Measurements from ENCODE around the gene GOLGA3. TPM values are rescaled to one million over a fixed set of nuclear protein-coding genes. Genes with fewer than 3 reads are reported as not detected.

GOLGA3 gene
- total and polyA plus RNA-seq, 2 experiments from 2014 or later = 10.3 to 57.8 TPM

GRCh38 chr12:132803125-132803524, 25.5 kb downstream of the GOLGA3 start:
- peaks cover 6% of the 10 kb centered on the region for H3K27me3 Mint-ChIP-seq (ENCODE audit: insufficient read depth, low read depth, poor library complexity)
- Histone ChIP-seq H3K27me3 (ENCODE audit: insufficient read depth) (no peaks in the 10 kb centered on the region), H3K36me3 (ENCODE audit: insufficient read depth) (peaks cover 14% of the 10 kb centered on the region; the same call in 1 of the 2 replicates), H3K27ac (ENCODE audit: low read depth) (no peak overlapping the region), H2AFZ (no peak overlapping the region), H3K4me2 (no peak overlapping the region), H3K9me2 (ENCODE audit: insufficient read depth) (no peaks in the 10 kb centered on the region), H4K20me1 (replicated peaks; ENCODE audit: insufficient read depth) (peaks cover 8% of the 10 kb centered on the region), H3K4me1 (ENCODE audit: insufficient read depth) (no peaks in the 10 kb centered on the region), H3K79me2 (replicated peaks; ENCODE audit: insufficient read depth) (peaks cover 8% of the 10 kb centered on the region; the same call in 1 of the 2 replicates), H3K4me3 (no peak overlapping the region), H3F3A (replicated peaks; ENCODE audit: low read depth) (peaks cover 5% of the 10 kb centered on the region; the same call in 1 of the 2 replicates)
- H3K36me3 Mint-ChIP-seq (ENCODE audit: low read depth) = peaks cover 69% of the 10 kb centered on the region
- H3K9me3 Mint-ChIP-seq = no peaks in the 10 kb centered on the region
- no peak for ATAC-seq
- no peak for TF ChIP-seq CTCF (conservative IDR thresholded peaks at IDR 0.05; ENCODE audit: low read depth in 2 of 2)
- no peak for TF ChIP-seq JUNB (IDR thresholded peaks at IDR 0.05; ENCODE audit: unreplicated experiment)
- no peak for TF ChIP-seq CREB1 (CRISPR knock-in tag; IDR thresholded peaks at IDR 0.05; ENCODE audit: low read depth)
- no peak for DNase-seq (ENCODE audit: low spot score)
- H3K4me1 Mint-ChIP-seq = no peaks in the 10 kb centered on the region
- no peak overlapping the region for H3K27ac Mint-ChIP-seq
- H3K4me3 Mint-ChIP-seq = no peak overlapping the region

GRCh38 chr12:132801741-132802140, 26.9 kb downstream of the GOLGA3 start:
- H3K4me1 Mint-ChIP-seq = no peaks in the 10 kb centered on the region
- Histone ChIP-seq H4K20me1 (replicated peaks; ENCODE audit: insufficient read depth) (peaks cover 4% of the 10 kb centered on the region), H3K79me2 (replicated peaks; ENCODE audit: insufficient read depth) (peaks cover 8% of the 10 kb centered on the region; the same call in 1 of the 2 replicates), H3K4me2 (no peak overlapping the region), H3K27ac (ENCODE audit: low read depth) (no peak overlapping the region), H3K36me3 (ENCODE audit: insufficient read depth) (peaks cover 14% of the 10 kb centered on the region; the same call in 1 of the 2 replicates), H3K9me2 (ENCODE audit: insufficient read depth) (no peaks in the 10 kb centered on the region), H3K4me1 (ENCODE audit: insufficient read depth) (no peaks in the 10 kb centered on the region), H3F3A (replicated peaks; ENCODE audit: low read depth) (no peaks in the 10 kb centered on the region), H3K4me3 (no peak overlapping the region), H3K27me3 (ENCODE audit: insufficient read depth) (no peaks in the 10 kb centered on the region), H2AFZ (no peak overlapping the region)
- ATAC-seq (no peak), DNase-seq (ENCODE audit: low spot score) (no peak)
- no peak overlapping the region for H3K4me3 Mint-ChIP-seq
- TF ChIP-seq EZH2phosphoT487 (IDR thresholded peaks at IDR 0.05; ENCODE audit: unreplicated experiment) (no peak), REST (IDR thresholded peaks at IDR 0.05; ENCODE audit: unreplicated experiment) (no peak), ZNF114 (CRISPR knock-in tag; IDR thresholded peaks at IDR 0.05) (no peak), JUNB (IDR thresholded peaks at IDR 0.05; ENCODE audit: unreplicated experiment) (no peak)
- peaks cover 69% of the 10 kb centered on the region for H3K36me3 Mint-ChIP-seq (ENCODE audit: low read depth)
- H3K27me3 Mint-ChIP-seq (ENCODE audit: insufficient read depth, low read depth, poor library complexity) = peaks cover 6% of the 10 kb centered on the region
- no peaks in the 10 kb centered on the region for H3K9me3 Mint-ChIP-seq
- no peak overlapping the region for H3K27ac Mint-ChIP-seq

Data from GM23338 (cell line).